NCI-H128 (cell line): ENCODE results near the gene VPS18.

Source experiments
- DNase-seq: peaks from one replicate; lab custom pipeline; 2025; ENCODE audit not compliant: unreplicated experiment; lab: John Stamatoyannopoulos, UW

The VPS18 gene

GRCh38 chr15:40934457-40934856 lies 40.2 kb downstream of the VPS18 start:
- DNase-seq = no peak

- DNase-seq = no peak
Measured at GRCh38 chr15:40936234-40936708, 42.0 kb downstream of the VPS18 start.

- DNase-seq = no peak
Measured at GRCh38 chr15:40936709-40937666, 42.7 kb downstream of the VPS18 start.

GRCh38 chr15:40937762-40938535 lies 43.7 kb downstream of the VPS18 start:
- DNase-seq = no peak

GRCh38 chr15:40938536-40938870 lies 44.3 kb downstream of the VPS18 start:
- DNase-seq = no peak

- no peak for DNase-seq
Measured at GRCh38 chr15:40940296-40940801, 46.1 kb downstream of the VPS18 start.

- DNase-seq = no peak
Measured at GRCh38 chr15:40941068-40941527, 46.8 kb downstream of the VPS18 start.

GRCh38 chr15:40941528-40942336 lies 47.5 kb downstream of the VPS18 start:
- DNase-seq = no peak

GRCh38 chr15:40942337-40942854 lies 48.1 kb downstream of the VPS18 start:
- DNase-seq = no peak

GRCh38 chr15:40942878-40943277 lies 48.6 kb downstream of the VPS18 start:
- DNase-seq = no peak

- no peak for DNase-seq
Measured at GRCh38 chr15:40943764-40944365, 49.6 kb downstream of the VPS18 start.

GRCh38 chr15:40944510-40945296 lies 50.5 kb downstream of the VPS18 start:
- no peak for DNase-seq

- no peak for DNase-seq
Measured at GRCh38 chr15:40948706-40949473, 54.6 kb downstream of the VPS18 start.

GRCh38 chr15:40949756-40950207 lies 55.5 kb downstream of the VPS18 start:
- DNase-seq = no peak

GRCh38 chr15:40951764-40952163 lies 57.5 kb downstream of the VPS18 start:
- no peak for DNase-seq

GRCh38 chr15:40952301-40952900 lies 58.2 kb downstream of the VPS18 start:
- no peak for DNase-seq

- peak; percentile 83 for DNase-seq
Measured at GRCh38 chr15:40952901-40953712, 58.9 kb downstream of the VPS18 start, which contains the start of gene CHAC1. TSS of gene CHAC1 (plus strand) at chr15:40953471. CDS start at chr15:40953584, 113 bp downstream.
